Measurements from ENCODE around the gene HJV.

DNA sequence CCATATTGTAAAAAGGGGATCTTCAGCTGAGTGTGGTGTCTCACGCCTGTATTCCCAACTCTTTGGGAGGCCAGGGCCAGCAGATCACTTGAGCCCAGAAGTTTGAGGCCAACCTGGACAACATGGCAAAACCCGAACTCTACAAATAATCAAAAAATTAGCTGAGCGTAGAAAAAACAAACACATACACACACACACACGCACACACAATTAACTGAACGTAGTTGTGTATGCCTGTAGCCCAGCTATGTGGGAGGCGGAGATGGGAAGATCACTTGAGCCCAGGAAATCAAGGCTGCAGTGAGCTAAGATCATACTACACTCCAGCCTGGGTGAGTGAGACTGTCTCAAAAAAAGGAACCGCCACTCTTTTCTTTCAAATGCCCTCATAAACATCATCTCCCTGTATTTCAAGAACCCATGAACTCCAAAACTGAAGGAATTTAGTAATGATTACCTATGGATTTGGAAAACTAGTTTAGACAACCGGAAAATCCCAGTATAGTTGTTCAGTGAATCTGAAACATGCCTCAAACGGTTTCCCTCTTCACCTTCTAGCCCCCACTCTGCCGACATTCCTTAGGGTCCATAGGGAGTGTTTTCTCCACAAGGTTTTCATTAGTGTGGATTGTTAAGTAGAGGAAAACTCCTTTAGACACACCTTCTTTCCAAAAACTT lies 29.7 kb downstream of the HJV start:
- TF ChIP-seq, protein P1, sequence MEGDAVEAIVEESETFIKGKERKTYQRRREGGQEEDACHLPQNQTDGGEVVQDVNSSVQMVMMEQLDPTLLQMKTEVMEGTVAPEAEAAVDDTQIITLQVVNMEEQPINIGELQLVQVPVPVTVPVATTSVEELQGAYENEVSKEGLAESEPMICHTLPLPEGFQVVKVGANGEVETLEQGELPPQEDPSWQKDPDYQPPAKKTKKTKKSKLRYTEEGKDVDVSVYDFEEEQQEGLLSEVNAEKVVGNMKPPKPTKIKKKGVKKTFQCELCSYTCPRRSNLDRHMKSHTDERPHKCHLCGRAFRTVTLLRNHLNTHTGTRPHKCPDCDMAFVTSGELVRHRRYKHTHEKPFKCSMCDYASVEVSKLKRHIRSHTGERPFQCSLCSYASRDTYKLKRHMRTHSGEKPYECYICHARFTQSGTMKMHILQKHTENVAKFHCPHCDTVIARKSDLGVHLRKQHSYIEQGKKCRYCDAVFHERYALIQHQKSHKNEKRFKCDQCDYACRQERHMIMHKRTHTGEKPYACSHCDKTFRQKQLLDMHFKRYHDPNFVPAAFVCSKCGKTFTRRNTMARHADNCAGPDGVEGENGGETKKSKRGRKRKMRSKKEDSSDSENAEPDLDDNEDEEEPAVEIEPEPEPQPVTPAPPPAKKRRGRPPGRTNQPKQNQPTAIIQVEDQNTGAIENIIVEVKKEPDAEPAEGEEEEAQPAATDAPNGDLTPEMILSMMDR (IDR thresholded peaks at IDR 0.05; ENCODE audit: insufficient read depth, low read length): no peak
- no peak for TF ChIP-seq GABPA (IDR thresholded peaks at IDR 0.05; ENCODE audit: low read depth)
- TF ChIP-seq POLR2AphosphoS5 (IDR thresholded peaks at IDR 0.05; ENCODE audit: low read depth): peak; percentile 96
- TF ChIP-seq, protein P2, sequence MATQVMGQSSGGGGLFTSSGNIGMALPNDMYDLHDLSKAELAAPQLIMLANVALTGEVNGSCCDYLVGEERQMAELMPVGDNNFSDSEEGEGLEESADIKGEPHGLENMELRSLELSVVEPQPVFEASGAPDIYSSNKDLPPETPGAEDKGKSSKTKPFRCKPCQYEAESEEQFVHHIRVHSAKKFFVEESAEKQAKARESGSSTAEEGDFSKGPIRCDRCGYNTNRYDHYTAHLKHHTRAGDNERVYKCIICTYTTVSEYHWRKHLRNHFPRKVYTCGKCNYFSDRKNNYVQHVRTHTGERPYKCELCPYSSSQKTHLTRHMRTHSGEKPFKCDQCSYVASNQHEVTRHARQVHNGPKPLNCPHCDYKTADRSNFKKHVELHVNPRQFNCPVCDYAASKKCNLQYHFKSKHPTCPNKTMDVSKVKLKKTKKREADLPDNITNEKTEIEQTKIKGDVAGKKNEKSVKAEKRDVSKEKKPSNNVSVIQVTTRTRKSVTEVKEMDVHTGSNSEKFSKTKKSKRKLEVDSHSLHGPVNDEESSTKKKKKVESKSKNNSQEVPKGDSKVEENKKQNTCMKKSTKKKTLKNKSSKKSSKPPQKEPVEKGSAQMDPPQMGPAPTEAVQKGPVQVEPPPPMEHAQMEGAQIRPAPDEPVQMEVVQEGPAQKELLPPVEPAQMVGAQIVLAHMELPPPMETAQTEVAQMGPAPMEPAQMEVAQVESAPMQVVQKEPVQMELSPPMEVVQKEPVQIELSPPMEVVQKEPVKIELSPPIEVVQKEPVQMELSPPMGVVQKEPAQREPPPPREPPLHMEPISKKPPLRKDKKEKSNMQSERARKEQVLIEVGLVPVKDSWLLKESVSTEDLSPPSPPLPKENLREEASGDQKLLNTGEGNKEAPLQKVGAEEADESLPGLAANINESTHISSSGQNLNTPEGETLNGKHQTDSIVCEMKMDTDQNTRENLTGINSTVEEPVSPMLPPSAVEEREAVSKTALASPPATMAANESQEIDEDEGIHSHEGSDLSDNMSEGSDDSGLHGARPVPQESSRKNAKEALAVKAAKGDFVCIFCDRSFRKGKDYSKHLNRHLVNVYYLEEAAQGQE (IDR thresholded peaks at IDR 0.05; ENCODE audit: insufficient replicate concordance, low read depth): no peak

Data from HL-60 (cell line).